ES-I3 (cell line): ENCODE results near the gene PAMR1.
"Not testable (repeated sequence)": the region's sequence is repeated elsewhere in the genome, so short reads cannot be mapped to it uniquely, and the experiment has no call there.

ENCODE experiments used
- H3K36me3 ChIP-seq: 2 replicates; pipeline ENCODE4 v1.6.1; 2013; ENCODE audit warnings: mild to moderate bottlenecking, low read length, control low read depth, moderate library complexity; ENCODE audit not compliant: insufficient read depth
- H3K4me1 ChIP-seq: 2 replicates; pipeline ENCODE4 v1.6.1; 2013; ENCODE audit warnings: mild to moderate bottlenecking, control low read depth, low read length; ENCODE audit not compliant: insufficient read depth
- H3K9ac ChIP-seq: 2 replicates; pipeline ENCODE4 v1.6.1; 2013; ENCODE audit warnings: low read depth, mild to moderate bottlenecking, low read length, moderate library complexity
- H3K9me3 ChIP-seq: 2 replicates; pipeline ENCODE4 v1.6.1; 2013; ENCODE audit warnings: mild to moderate bottlenecking, low read length, moderate library complexity; ENCODE audit not compliant: control insufficient read depth, insufficient read depth

PAMR1 gene

DNA sequence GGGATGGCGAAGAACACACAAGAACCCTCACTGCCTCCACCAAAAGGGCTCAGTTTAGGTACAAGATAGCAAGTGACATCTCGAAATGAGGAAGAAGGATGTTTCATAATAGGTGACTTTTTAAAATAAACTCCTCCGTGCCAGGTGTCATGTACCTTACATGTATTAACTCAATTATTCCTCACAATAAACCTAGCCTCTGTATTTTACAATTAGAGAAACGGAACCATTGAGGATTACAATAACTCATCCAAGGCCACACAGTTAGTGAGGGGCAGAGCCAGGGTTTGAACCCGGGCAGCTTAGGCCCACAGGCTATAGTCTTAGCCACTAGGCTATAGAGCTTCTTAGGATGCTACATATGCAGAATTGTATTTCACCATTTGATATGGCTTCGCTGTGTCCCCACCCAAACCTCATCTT, 965 bp upstream of the PAMR1 start:
- Histone ChIP-seq H3K9me3 (no peaks in the 10 kb centered on the region), H3K36me3 (no peaks in the 10 kb centered on the region), H3K4me1 (peaks cover 10% of the 10 kb centered on the region), H3K9ac (peak overlapping the region; percentile 75; the same call in 1 of the 2 replicates)

DNA sequence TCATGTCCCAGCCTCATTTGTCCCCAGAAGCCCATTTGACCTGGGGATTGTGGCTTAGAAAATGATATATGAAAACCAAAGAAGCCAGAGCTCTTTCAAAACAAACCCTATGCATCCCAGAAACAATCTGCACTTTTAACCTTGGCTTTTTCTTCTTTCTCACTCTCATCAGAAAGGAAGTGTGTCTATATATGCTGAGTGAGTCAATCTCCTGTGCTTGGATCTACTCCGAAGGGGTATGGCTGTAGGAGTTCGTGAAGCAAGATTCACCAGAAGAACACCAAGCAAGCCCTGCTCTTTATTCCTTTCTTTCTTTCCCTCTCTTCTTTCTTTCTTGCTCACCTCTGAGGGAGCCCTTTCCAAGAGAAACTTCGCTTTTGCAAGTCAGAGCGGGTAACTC, 636 bp downstream of the PAMR1 start:
- peak overlapping the region; percentile 75; the same call in 1 of the 2 replicates for H3K9ac ChIP-seq
- H3K4me1 ChIP-seq = peaks cover 10% of the 10 kb centered on the region

DNA sequence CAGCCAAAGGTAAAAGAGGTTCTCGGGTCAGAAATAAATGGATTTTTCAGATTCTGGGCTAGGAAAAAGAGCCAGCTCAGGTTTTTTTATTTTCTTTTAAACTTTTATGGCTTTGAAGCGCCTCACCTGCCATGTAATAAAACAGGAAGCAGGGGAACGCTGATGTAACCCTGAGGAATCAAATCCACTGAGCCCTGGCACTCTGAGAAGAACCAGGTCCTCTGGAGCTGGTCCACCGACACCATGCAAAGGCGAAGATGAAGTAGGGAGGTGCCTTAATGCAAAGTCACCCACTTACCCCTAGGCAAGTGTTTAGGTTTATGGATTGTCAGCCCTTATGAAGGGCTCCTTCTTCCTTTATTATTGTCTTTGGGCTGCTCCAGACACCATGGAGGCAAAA, 1.6 kb downstream of the PAMR1 start:
- Histone ChIP-seq H3K9ac (no peak overlapping the region), H3K36me3 (no peaks in the 10 kb centered on the region)

More for the DNA sequence above, 636 bp downstream of the PAMR1 start:
- no peaks in the 10 kb centered on the region for H3K9me3 ChIP-seq
- H3K36me3 ChIP-seq = no peaks in the 10 kb centered on the region

DNA sequence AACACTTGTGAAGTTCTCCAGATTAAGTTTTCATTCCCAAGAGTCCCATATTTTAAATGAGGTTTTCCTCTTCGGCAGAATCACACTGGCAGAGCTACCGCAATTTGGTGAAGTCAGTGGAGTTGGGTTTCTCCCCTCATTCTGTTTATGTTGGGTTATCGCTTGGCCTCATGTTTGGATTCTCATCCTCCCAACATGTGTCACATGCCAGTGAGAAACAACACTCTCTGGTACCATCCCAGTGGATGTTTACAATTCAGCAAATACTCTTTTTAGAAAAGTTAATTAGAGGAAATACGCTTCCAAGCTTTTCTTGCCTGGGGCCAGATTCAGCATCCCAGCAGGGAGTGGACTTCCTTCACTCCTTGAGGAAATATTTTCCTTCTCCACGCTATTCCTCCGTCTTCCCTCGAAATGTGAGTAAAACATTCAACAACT, 2.1 kb downstream of the PAMR1 start:
- H3K9ac ChIP-seq = no peak overlapping the region
- H3K36me3 ChIP-seq = no peaks in the 10 kb centered on the region
- peaks cover 10% of the 10 kb centered on the region for H3K4me1 ChIP-seq
- no peaks in the 10 kb centered on the region for H3K9me3 ChIP-seq

More for the DNA sequence above, 1.6 kb downstream of the PAMR1 start:
- H3K4me1 ChIP-seq = peaks cover 10% of the 10 kb centered on the region
- no peaks in the 10 kb centered on the region for H3K9me3 ChIP-seq

DNA sequence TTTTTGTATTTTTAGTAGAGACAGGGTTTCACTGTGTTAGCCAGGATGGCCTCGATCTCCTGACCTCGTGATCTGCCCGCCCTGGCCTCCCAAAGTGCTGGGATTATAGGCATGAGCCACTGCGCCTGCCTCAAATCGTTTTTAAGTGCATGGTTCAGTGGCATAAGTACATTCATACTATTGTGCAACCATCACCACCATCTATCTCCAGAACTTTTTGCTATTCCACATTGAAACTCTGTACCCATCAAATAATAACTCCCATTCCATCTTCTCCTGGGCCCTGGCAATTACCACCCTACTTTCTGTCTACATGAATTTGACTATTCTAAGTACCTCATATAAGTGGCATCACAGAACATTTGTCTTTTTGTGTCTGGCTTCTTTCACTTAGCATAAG, 3.3 kb downstream of the PAMR1 start:
- H3K9me3 ChIP-seq, H3K4me1 ChIP-seq, H3K9ac ChIP-seq, H3K36me3 ChIP-seq: not testable (repeated sequence)

DNA sequence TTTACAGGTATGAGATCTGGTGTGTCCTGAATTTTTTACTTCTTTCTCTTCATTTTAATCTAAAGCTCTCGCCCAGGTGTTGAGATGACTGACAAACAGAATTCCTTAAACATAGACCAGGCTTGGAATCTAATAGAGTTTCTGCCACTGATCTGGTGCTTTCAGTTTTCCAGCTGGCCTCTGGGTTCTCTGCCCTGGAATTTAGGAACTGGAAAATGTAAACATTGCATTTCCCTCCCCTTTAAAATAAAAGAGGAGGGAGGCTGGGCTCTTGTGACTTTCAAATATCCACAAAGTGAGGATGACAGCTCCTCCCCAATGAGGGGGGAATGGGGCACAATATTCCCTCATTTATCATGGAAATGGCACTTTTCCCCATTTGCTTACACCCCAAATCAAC, 5.0 kb downstream of the PAMR1 start:
- H3K9me3 ChIP-seq = no peaks in the 10 kb centered on the region
- peaks cover 10% of the 10 kb centered on the region for H3K4me1 ChIP-seq
- no peaks in the 10 kb centered on the region for H3K36me3 ChIP-seq
- H3K9ac ChIP-seq = no peak overlapping the region

DNA sequence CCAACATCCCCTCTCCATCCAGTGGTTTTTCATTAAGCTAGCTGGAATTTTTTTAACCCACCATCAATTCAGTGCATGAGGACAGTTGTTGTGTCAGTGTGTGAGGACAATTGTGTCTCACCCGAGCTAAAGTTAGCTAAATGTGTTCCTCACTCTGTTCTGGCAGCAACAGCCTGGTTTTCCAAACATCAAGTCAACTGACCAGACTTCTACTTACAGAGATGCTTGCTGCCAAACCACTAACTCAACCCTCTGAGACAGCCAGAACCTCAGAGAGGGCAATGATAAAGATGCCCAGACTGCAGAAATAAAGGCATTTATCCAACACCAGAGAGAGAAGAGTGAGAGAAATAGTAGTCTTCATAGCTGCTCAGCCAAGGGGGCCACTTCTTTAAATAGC, 6.7 kb downstream of the PAMR1 start:
- Histone ChIP-seq H3K9ac (no peak overlapping the region), H3K36me3 (no peaks in the 10 kb centered on the region), H3K9me3 (no peaks in the 10 kb centered on the region), H3K4me1 (peaks cover 7% of the 10 kb centered on the region)

DNA sequence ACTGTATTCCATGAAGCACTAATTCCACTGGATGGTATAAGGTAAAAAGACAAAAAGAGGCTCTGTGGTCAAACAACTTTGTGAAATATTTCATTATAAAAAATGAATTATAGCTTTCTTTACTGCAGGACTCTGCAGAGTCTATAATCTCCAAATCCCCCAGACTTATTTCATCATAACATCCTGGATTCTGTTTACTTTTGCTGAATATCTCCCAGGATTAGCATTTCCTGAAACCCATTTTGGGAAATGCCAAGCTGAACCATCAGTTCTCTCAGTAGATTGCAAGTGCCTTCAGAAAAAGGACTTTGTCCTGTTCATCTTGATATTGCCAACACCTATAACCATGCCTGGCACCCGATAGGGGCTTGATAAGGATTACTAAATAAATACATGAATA, 7.9 kb downstream of the PAMR1 start:
- Histone ChIP-seq H3K4me1 (no peaks in the 10 kb centered on the region), H3K36me3 (no peaks in the 10 kb centered on the region), H3K9ac (no peak overlapping the region), H3K9me3 (no peaks in the 10 kb centered on the region)

DNA sequence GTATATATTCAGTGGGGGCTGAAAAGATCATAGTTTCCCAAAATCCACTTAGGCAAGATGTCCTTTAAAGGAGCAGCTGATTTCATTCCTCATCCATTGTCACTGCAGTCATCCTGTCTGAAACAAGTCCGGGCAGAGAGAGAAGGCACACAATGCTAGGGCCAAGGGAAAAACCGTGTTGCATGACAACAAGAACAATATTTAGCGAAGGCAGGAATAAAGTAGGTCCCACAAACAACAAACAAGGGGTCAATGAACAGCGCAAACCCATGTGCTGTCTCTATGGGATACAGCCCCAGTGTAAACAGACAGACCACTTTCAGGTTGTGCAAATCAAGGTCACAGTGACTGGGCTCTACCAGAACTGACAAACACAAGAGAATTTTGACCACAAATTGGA, 9.0 kb downstream of the PAMR1 start:
- Histone ChIP-seq H3K9ac (no peak overlapping the region), H3K9me3 (no peaks in the 10 kb centered on the region), H3K4me1 (no peaks in the 10 kb centered on the region), H3K36me3 (no peaks in the 10 kb centered on the region)

DNA sequence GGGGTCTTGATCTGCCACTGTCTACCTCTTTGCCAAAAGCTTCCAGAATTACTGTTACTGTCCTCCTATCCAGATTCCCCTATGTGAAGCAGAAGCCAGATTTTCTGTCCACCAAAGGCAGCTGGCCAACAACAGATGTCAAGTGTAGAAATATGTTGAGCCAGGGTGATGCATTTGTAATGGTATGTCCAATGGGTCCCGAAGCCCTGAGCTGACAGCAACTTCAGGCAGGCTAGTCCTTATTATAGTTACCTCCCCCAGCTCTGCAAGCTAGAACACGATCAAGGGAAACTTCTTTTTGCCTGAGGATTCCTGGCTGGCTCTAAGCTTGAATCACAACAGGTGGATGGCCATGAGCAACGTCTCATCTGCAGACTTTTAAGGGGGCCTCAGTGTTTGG, 10.2 kb downstream of the PAMR1 start:
- Histone ChIP-seq H3K36me3 (no peaks in the 10 kb centered on the region), H3K9ac (no peak overlapping the region), H3K9me3 (no peaks in the 10 kb centered on the region), H3K4me1 (no peaks in the 10 kb centered on the region)

DNA sequence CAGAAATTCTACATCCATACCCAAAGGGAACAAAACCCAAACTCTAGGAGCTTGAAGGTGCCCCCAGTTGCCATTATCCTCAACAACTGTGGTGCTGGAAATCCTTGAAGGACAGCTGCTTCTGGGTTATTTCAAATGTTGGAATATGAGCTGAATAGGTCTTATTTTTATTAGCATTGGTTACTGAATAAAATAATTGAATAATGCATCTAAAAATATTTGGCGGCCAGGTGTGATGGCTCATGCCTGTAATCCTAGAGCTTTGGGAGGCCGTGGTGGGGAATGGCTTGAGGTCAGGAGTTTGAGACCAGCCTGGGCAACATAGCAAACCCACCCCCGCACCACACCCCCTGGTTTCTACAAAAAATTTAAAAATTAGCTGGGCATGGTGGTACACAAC, 10.9 kb downstream of the PAMR1 start:
- Histone ChIP-seq H3K36me3 (no peaks in the 10 kb centered on the region), H3K9me3 (no peaks in the 10 kb centered on the region), H3K4me1 (no peaks in the 10 kb centered on the region), H3K9ac (no peak overlapping the region)

DNA sequence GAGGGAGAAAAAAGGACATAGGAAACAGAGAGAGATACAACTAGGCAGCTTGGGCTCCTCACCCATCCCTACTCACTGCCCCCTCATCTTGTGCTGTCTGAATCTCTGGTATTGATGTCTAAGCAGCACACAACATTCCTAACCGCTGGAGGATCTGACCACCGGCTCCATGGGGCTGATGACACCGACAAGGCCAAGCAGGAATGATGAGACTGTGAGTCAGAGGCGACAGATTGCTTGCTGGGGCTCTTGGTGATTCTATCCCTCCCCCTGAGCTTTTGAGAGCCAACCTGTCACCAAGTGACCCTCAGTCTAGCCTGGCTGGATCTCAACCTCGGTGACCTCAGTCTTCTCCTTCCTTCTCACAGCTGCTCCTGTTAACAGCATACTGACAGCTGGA, 13.8 kb downstream of the PAMR1 start:
- no peak overlapping the region for H3K9ac ChIP-seq
- H3K36me3 ChIP-seq = no peaks in the 10 kb centered on the region
- H3K9me3 ChIP-seq = no peaks in the 10 kb centered on the region
- no peaks in the 10 kb centered on the region for H3K4me1 ChIP-seq

DNA sequence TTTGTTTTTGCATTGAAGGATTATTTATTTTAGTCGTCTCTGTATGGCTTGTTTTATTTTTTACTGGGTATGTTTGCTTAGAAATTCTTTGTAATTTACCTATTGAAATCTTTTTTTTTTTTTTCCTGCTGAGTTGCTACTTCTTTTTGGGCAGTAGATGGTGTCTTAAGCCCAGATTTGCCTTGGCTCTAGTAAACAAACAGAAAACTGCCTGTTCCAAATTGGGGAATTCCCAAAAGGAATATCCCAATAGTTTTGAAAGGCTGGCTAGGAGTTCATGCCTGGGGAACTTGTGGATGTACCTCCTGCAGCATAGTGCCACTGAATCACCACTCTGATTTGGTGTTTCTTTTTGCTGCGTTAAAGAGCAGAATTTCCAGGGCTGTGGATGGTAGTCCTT, 17.7 kb downstream of the PAMR1 start:
- no peaks in the 10 kb centered on the region for H3K4me1 ChIP-seq
- no peaks in the 10 kb centered on the region for H3K36me3 ChIP-seq
- H3K9ac ChIP-seq = no peak overlapping the region
- no peaks in the 10 kb centered on the region for H3K9me3 ChIP-seq

DNA sequence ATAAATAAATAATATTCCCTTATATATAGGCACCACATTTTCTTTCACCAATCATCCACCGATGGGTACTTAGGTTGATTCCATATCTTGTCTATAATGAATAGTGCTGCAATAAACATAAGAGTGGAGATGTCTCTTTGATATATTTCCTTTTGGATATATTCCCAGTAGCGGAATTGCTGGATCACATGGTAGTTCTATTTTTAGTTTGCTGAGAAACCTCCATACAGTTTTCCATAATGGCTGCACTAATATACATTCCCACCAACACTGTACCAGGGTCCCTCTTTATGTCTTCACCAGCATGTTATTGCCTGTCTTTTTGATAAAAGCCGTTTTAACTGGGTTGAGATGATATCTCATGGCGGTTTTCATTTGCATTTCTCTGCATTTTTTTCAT, 23.6 kb downstream of the PAMR1 start:
- no peak overlapping the region for H3K9ac ChIP-seq
- no peaks in the 10 kb centered on the region for H3K4me1 ChIP-seq
- no peaks in the 10 kb centered on the region for H3K36me3 ChIP-seq
- no peaks in the 10 kb centered on the region for H3K9me3 ChIP-seq

DNA sequence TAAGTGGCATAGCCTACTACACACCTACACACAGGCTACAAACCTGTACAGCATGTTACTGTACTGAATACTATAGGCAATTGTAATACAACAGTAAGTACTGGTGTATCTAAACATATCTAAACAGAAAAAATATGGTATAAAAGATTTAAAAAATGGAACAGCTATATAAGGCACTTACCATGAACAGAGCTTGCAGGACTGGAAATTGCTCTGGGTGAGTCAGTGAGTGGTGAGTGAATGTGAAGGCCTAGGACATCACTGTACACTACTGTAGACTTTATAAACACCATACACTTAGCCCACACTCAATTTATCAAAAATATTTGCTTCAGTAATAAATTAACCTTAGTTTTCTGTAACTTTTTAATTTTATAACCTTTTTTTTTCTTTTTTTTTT, 24.7 kb downstream of the PAMR1 start:
- Histone ChIP-seq H3K9ac (no peak overlapping the region), H3K9me3 (no peaks in the 10 kb centered on the region), H3K36me3 (no peaks in the 10 kb centered on the region)

DNA sequence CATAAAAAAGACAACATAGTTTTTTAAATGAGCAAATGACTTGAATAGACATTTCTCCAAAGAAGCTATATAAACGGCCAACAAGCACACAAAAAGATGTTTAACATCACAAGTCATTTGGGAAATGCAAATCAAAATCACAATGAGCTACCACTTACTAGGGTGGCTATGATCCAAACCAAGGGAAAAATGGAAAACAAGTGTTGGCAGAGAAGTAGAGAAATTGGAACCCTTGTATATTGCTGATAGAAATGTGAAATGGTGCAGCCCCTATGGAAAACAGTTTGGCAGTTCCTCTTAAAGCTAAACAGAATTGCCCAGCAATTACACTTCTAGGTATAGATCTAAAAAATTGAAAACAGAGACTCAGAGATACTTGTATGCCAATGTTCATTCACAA, 29.0 kb downstream of the PAMR1 start:
- H3K9me3 ChIP-seq = no peaks in the 10 kb centered on the region

More for the DNA sequence above, 24.7 kb downstream of the PAMR1 start:
- H3K4me1 ChIP-seq = no peaks in the 10 kb centered on the region

More for the DNA sequence above, 29.0 kb downstream of the PAMR1 start:
- Histone ChIP-seq H3K4me1 (no peaks in the 10 kb centered on the region), H3K9ac (no peak overlapping the region), H3K36me3 (no peaks in the 10 kb centered on the region)
